ENCODE measurements around the gene MAP2K5. TPM values are rescaled to one million over a fixed set of nuclear protein-coding genes. Genes with fewer than 3 reads are reported as not detected.

Gene MAP2K5
- total RNA-seq, 1 donor from 2014 or later = 30.7 TPM

GRCh38 chr15:67796196-67797127 is 254.0 kb downstream of the MAP2K5 start:
- peaks cover 3% of the 10 kb centered on the region for H3K4me1 Mint-ChIP-seq (ENCODE audit: low read depth)
- peaks cover 14% of the 10 kb centered on the region for H3K9me3 Mint-ChIP-seq (ENCODE audit: low read depth)
- no peaks in the 10 kb centered on the region for H3K27me3 Mint-ChIP-seq
- TF ChIP-seq CTCF (IDR thresholded peaks at IDR 0.05; ENCODE audit: unreplicated experiment) = no peak
- H3K4me3 Mint-ChIP-seq (ENCODE audit: low read depth) = no peak overlapping the region
- peaks cover 10% of the 10 kb centered on the region for H3K36me3 Mint-ChIP-seq (ENCODE audit: insufficient read depth)
- no peak overlapping the region for H3K27ac Mint-ChIP-seq
- DNase-seq (ENCODE audit: low spot score, unreplicated experiment) = no peak

- no peak for TF ChIP-seq CTCF (IDR thresholded peaks at IDR 0.05; ENCODE audit: unreplicated experiment)
- Mint-ChIP-seq H3K36me3 (ENCODE audit: insufficient read depth) (peaks cover 4% of the 10 kb centered on the region), H3K9me3 (ENCODE audit: low read depth) (peaks cover 13% of the 10 kb centered on the region), H3K27ac (no peak overlapping the region), H3K4me3 (ENCODE audit: low read depth) (no peak overlapping the region), H3K27me3 (no peaks in the 10 kb centered on the region), H3K4me1 (ENCODE audit: low read depth) (peaks cover 6% of the 10 kb centered on the region)
- DNase-seq (ENCODE audit: low spot score, unreplicated experiment) = no peak
Observed at GRCh38 chr15:67799801-67800205, 257.3 kb downstream of the MAP2K5 start.

- no peaks in the 10 kb centered on the region for H3K27me3 Mint-ChIP-seq
- TF ChIP-seq CTCF (IDR thresholded peaks at IDR 0.05; ENCODE audit: unreplicated experiment) = no peak
- no peaks in the 10 kb centered on the region for H3K9me3 Mint-ChIP-seq (ENCODE audit: low read depth)
- H3K4me1 Mint-ChIP-seq (ENCODE audit: low read depth) = peaks cover 6% of the 10 kb centered on the region
- no peak overlapping the region for H3K27ac Mint-ChIP-seq
- no peaks in the 10 kb centered on the region for H3K36me3 Mint-ChIP-seq (ENCODE audit: insufficient read depth)
- no peak overlapping the region for H3K4me3 Mint-ChIP-seq (ENCODE audit: low read depth)
- no peak for DNase-seq (ENCODE audit: low spot score, unreplicated experiment)
Observed at GRCh38 chr15:67801142-67801541, 258.6 kb downstream of the MAP2K5 start.

- peaks cover 6% of the 10 kb centered on the region for H3K4me1 Mint-ChIP-seq (ENCODE audit: low read depth)
- H3K9me3 Mint-ChIP-seq (ENCODE audit: low read depth) = no peaks in the 10 kb centered on the region
- no peaks in the 10 kb centered on the region for H3K36me3 Mint-ChIP-seq (ENCODE audit: insufficient read depth)
- no peaks in the 10 kb centered on the region for H3K27me3 Mint-ChIP-seq
- no peak for DNase-seq (ENCODE audit: low spot score, unreplicated experiment)
- no peak for TF ChIP-seq CTCF (IDR thresholded peaks at IDR 0.05; ENCODE audit: unreplicated experiment)
- H3K4me3 Mint-ChIP-seq (ENCODE audit: low read depth) = no peak overlapping the region
- H3K27ac Mint-ChIP-seq = no peak overlapping the region
Observed at GRCh38 chr15:67801926-67802914, 259.7 kb downstream of the MAP2K5 start.

- no peak for TF ChIP-seq CTCF (IDR thresholded peaks at IDR 0.05; ENCODE audit: unreplicated experiment)
- peaks cover 2% of the 10 kb centered on the region for H3K36me3 Mint-ChIP-seq (ENCODE audit: insufficient read depth)
- no peaks in the 10 kb centered on the region for H3K9me3 Mint-ChIP-seq (ENCODE audit: low read depth)
- no peak overlapping the region for H3K4me3 Mint-ChIP-seq (ENCODE audit: low read depth)
- H3K27me3 Mint-ChIP-seq = no peaks in the 10 kb centered on the region
- H3K4me1 Mint-ChIP-seq (ENCODE audit: low read depth) = peaks cover 6% of the 10 kb centered on the region
- no peak overlapping the region for H3K27ac Mint-ChIP-seq
- DNase-seq (ENCODE audit: low spot score, unreplicated experiment) = no peak
Observed at GRCh38 chr15:67803299-67803698, 260.8 kb downstream of the MAP2K5 start.
